ENCODE data around the gene MAGOH.

GRCh38 chr1:53272349-53272748 lies 34.0 kb upstream of the MAGOH start:
- TF ChIP-seq CTCF (optimal IDR thresholded peaks at IDR 0.05 in 1 of 3, IDR thresholded peaks at IDR 0.05 in 1 of 3, conservative IDR thresholded peaks at IDR 0.05 in 1 of 3; ENCODE audit: extremely low read depth in 1 of 3, insufficient read depth in 2 of 3, low read length in 3 of 3): no peak
- no peak for TF ChIP-seq EZH2 (IDR thresholded peaks at IDR 0.05; ENCODE audit: low read length)
